Keratinocyte (primary cell): ENCODE data around the gene ARPP19. TPM values are rescaled to one million over a fixed set of nuclear protein-coding genes. Genes with fewer than 3 reads are reported as not detected.

Experiments used
- DNase-seq: peaks from one replicate; pipeline ENCODE4 v3.0.0-alpha.2; 2011; ENCODE audit warnings: low read depth, missing footprints, low spot score
- FAIRE-seq: peaks from 2 replicates; lab custom pipeline; 2011; peaks lifted over from hg19 to GRCh38; lab: Jason Lieb, UNC
- H2AFZ ChIP-seq: 2 replicates; pipeline ENCODE4 v1.6.0; 2012; ENCODE audit warnings: low read length, control low read depth, inconsistent platforms; ENCODE audit not compliant: control insufficient read depth
- H3K27ac ChIP-seq: 2 replicates; pipeline ENCODE4 v1.5.1; 2011; ENCODE audit warnings: low read length; ENCODE audit not compliant: control insufficient read depth, insufficient read depth
- H3K27me3 ChIP-seq: 3 replicates; pipeline ENCODE4 v1.6.0; 2011; ENCODE audit warnings: low read length; ENCODE audit not compliant: control insufficient read depth, insufficient read depth; ENCODE audit errors: extremely low read depth
- H3K36me3 ChIP-seq, 2 experiments: 2 replicates in 1 of 2; 3 replicates in 1 of 2; pipeline ENCODE4 v1.5.1; 2011; ENCODE audit warnings: low read length in 2 of 2, mild to moderate bottlenecking in 1 of 2; ENCODE audit not compliant: control insufficient read depth in 2 of 2, insufficient read depth in 2 of 2; ENCODE audit errors: extremely low read depth in 1 of 2
- H3K4me1 ChIP-seq: 3 replicates; pipeline ENCODE4 v1.5.1; 2011; ENCODE audit warnings: low read length; ENCODE audit not compliant: control insufficient read depth, insufficient read depth; ENCODE audit errors: extremely low read depth
- H3K4me2 ChIP-seq: 3 replicates; pipeline ENCODE4 v1.6.0; 2011; ENCODE audit warnings: low read depth, low read length; ENCODE audit not compliant: control insufficient read depth, insufficient read depth; ENCODE audit errors: extremely low read depth
- H3K4me3 ChIP-seq, 3 experiments: fragments of 200-600 bp in 1 of 3; sonication (generic) in 1 of 3; 2 replicates in 2 of 3; 3 replicates in 1 of 3; pipeline ENCODE4 v1.5.1; 2011 to 2016; ENCODE audit warnings: low read length in 3 of 3, mild to moderate bottlenecking in 3 of 3, control low read depth in 2 of 3, inconsistent platforms in 1 of 3, low read depth in 1 of 3, mixed read lengths in 1 of 3, mixed run types in 1 of 3, moderate library complexity in 1 of 3; ENCODE audit not compliant: control insufficient read depth in 2 of 3, insufficient read depth in 2 of 3; ENCODE audit errors: extremely low read depth in 1 of 3
- H3K79me2 ChIP-seq: 2 replicates; pipeline ENCODE4 v1.6.0; 2012; ENCODE audit warnings: low read length; ENCODE audit not compliant: control insufficient read depth, insufficient read depth
- H3K9ac ChIP-seq: 3 replicates; pipeline ENCODE4 v1.6.0; 2011; ENCODE audit warnings: low read length; ENCODE audit not compliant: control insufficient read depth, insufficient read depth; ENCODE audit errors: extremely low read depth
- H3K9me1 ChIP-seq: 3 replicates; pipeline ENCODE4 v1.6.0; 2011; ENCODE audit warnings: low read length; ENCODE audit not compliant: control insufficient read depth, insufficient read depth; ENCODE audit errors: extremely low read depth
- H3K9me3 ChIP-seq: 2 replicates; pipeline ENCODE4 v1.5.1; 2012; ENCODE audit warnings: low read depth, low read length; ENCODE audit not compliant: control insufficient read depth
- H4K20me1 ChIP-seq: 3 replicates; pipeline ENCODE4 v1.6.0; 2011; ENCODE audit warnings: low read length; ENCODE audit not compliant: control insufficient read depth, insufficient read depth; ENCODE audit errors: extremely low read depth
- CTCF ChIP-seq, 3 experiments: IDR thresholded peaks in 1 of 3; conservative IDR thresholded peaks in 1 of 3; optimal IDR thresholded peaks in 1 of 3; 2 replicates in 2 of 3; 3 replicates in 1 of 3; pipeline versions ENCODE3 to v1.5.1; 2011; ENCODE audit warnings: low read length in 3 of 3, mild to moderate bottlenecking in 3 of 3, moderate library complexity in 2 of 3, control low read depth in 1 of 3, inconsistent platforms in 1 of 3; ENCODE audit not compliant: insufficient read depth in 2 of 3; ENCODE audit errors: extremely low read depth in 1 of 3
- EZH2 ChIP-seq: IDR thresholded peaks from one replicate; pipeline ENCODE4 v1.6.1; 2012; ENCODE audit warnings: inconsistent platforms, mild to moderate bottlenecking, low read length, moderate library complexity
- dilution Hi-C: fragments of 300-500 bp; cut with MboI; formaldehyde crosslinking; loops from one replicate; pipeline ENCODE4 v1.7.0; 2020; ENCODE audit warnings: low sequenced_read_pairs; ENCODE audit not compliant: extremely low pct_ligation_motif_present
- polyA plus RNA-seq, 5 experiments: library from polyadenylated mRNA; depleted of rRNA in 3 of 5; stranded (reverse) in 3 of 5; stranded (forward) in 1 of 5; unstranded in 1 of 5; fragments of >200 nt; gene quantifications; 1 replicate in 1 of 5; 2 replicates in 3 of 5; 3 replicates in 1 of 5; pipeline versions ENCODE4 v1.2.1 to v1.2.3, GENCODE V29; 2011 to 2012; ENCODE audit warnings: missing spikeins in 2 of 5, low read depth in 1 of 5, low replicate concordance in 1 of 5

Gene ARPP19
- polyA plus RNA-seq, 1 donor (not counting 4 experiments of a cell fraction or from before 2014, with no cell fraction given) = 128 TPM

GRCh38 chr15:52499506-52499905 is 69.3 kb downstream of the ARPP19 start:
- Histone ChIP-seq H3K36me3 (no peaks in the 10 kb centered on the region), H3K4me1 (peaks cover 27% of the 10 kb centered on the region), H3K27me3 (no peaks in the 10 kb centered on the region), H3K79me2 (peaks cover 47% of the 10 kb centered on the region), H3K9me3 (no peaks in the 10 kb centered on the region), H3K4me3 (no peak overlapping the region), H4K20me1 (peaks cover 7% of the 10 kb centered on the region), H3K9ac (no peak overlapping the region), H3K4me2 (no peak overlapping the region), H3K27ac (no peak overlapping the region), H2AFZ (no peak overlapping the region), H3K9me1 (peaks cover 3% of the 10 kb centered on the region)
- no peak for DNase-seq
- no peak for TF ChIP-seq EZH2
- TF ChIP-seq CTCF (optimal IDR thresholded peaks at IDR 0.05 in 1 of 3, IDR thresholded peaks at IDR 0.05 in 1 of 3, conservative IDR thresholded peaks at IDR 0.05 in 1 of 3; ENCODE audit: extremely low read depth in 1 of 3, insufficient read depth in 2 of 3, low read length in 3 of 3) = no peak
- dilution Hi-C loops = no loop called here
- no peak for FAIRE-seq

GRCh38 chr15:52498706-52499105 is 70.1 kb downstream of the ARPP19 start:
- Histone ChIP-seq H3K27ac (no peak overlapping the region), H3K4me3 (no peak overlapping the region), H3K36me3 (no peaks in the 10 kb centered on the region), H3K4me1 (peaks cover 26% of the 10 kb centered on the region), H3K4me2 (no peak overlapping the region), H3K9me1 (no peaks in the 10 kb centered on the region), H3K9ac (no peak overlapping the region), H4K20me1 (peaks cover 7% of the 10 kb centered on the region), H3K79me2 (peaks cover 50% of the 10 kb centered on the region), H2AFZ (no peak overlapping the region), H3K27me3 (no peaks in the 10 kb centered on the region), H3K9me3 (no peaks in the 10 kb centered on the region)
- TF ChIP-seq EZH2 (no peak), CTCF (optimal IDR thresholded peaks at IDR 0.05 in 1 of 3, IDR thresholded peaks at IDR 0.05 in 1 of 3, conservative IDR thresholded peaks at IDR 0.05 in 1 of 3; ENCODE audit: extremely low read depth in 1 of 3, insufficient read depth in 2 of 3, low read length in 3 of 3) (no peak)
- DNase-seq (no peak), FAIRE-seq (no peak)
- dilution Hi-C loops = no loop called here

Other genes starting within 250 kb of the ARPP19 start
- gene MYO5A, start 40.1 kb downstream of the ARPP19 start, polyA plus RNA-seq = 51.9 to 56.9 TPM (median 53.8 TPM) in 3 replicates
- gene ATOSA, start 110.4 kb upstream of the ARPP19 start, polyA plus RNA-seq = 6.1 to 19.9 TPM (median 18.5 TPM) in 3 replicates
- not detected in 3 replicates for gene ONECUT1, start 221.3 kb upstream of the ARPP19 start, polyA plus RNA-seq